Activated CD8-positive, alpha-beta memory T cell treated with anti-CD3 and anti-CD28 coated beads, Interleukin-2, amount 50 U/mL, for 1 hour (primary cell): ENCODE data around the gene A3GALT2.
"Not testable (repeated sequence)": the region's sequence is repeated elsewhere in the genome, so short reads cannot be mapped to it uniquely, and the experiment has no call there.

Source experiments
- DNase-seq: peaks from one replicate; pipeline ENCODE4 v3.0.0-alpha.2; 2020; ENCODE audit errors: extremely low read depth

Gene A3GALT2

GRCh38 chr1:33294071-33295010 lies 26.6 kb downstream of the A3GALT2 start:
- no peak for DNase-seq

GRCh38 chr1:33292726-33293340 lies 28.1 kb downstream of the A3GALT2 start:
- DNase-seq: no peak

- not testable (repeated sequence) for DNase-seq
Observed at GRCh38 chr1:33290615-33291014, 30.3 kb downstream of the A3GALT2 start.

- no peak for DNase-seq
Observed at GRCh38 chr1:33289858-33290154, 31.1 kb downstream of the A3GALT2 start.

- no peak for DNase-seq
Observed at GRCh38 chr1:33288976-33289857, 31.7 kb downstream of the A3GALT2 start.

- DNase-seq: no peak
Observed at GRCh38 chr1:33287317-33287716, 33.6 kb downstream of the A3GALT2 start.

GRCh38 chr1:33286451-33287185 lies 34.3 kb downstream of the A3GALT2 start:
- no peak for DNase-seq

GRCh38 chr1:33284049-33284448 lies 36.8 kb downstream of the A3GALT2 start:
- DNase-seq: no peak

GRCh38 chr1:33282791-33283190 lies 38.1 kb downstream of the A3GALT2 start:
- DNase-seq: no peak

- DNase-seq: no peak
Observed at GRCh38 chr1:33281554-33282303, 39.2 kb downstream of the A3GALT2 start.

- DNase-seq: no peak
Observed at GRCh38 chr1:33280091-33280661, 40.7 kb downstream of the A3GALT2 start.

GRCh38 chr1:33277488-33278084 lies 43.3 kb downstream of the A3GALT2 start:
- no peak for DNase-seq

GRCh38 chr1:33276573-33277298 lies 44.2 kb downstream of the A3GALT2 start:
- no peak for DNase-seq

- DNase-seq: no peak
Observed at GRCh38 chr1:33275706-33276572, 45.0 kb downstream of the A3GALT2 start.

- no peak for DNase-seq
Observed at GRCh38 chr1:33275195-33275594, 45.7 kb downstream of the A3GALT2 start.

GRCh38 chr1:33274446-33274845 lies 46.5 kb downstream of the A3GALT2 start:
- no peak for DNase-seq

GRCh38 chr1:33273961-33274371 lies 46.9 kb downstream of the A3GALT2 start:
- DNase-seq: no peak

GRCh38 chr1:33273406-33273805 lies 47.5 kb downstream of the A3GALT2 start:
- DNase-seq: no peak
